PC-3 (cell line): ENCODE data around the gene ARAF.

Source experiments
- EZH2 ChIP-seq: fragments of 300-600 bp; sonication (generic); IDR thresholded peaks from one replicate; pipeline ENCODE4 v1.6.1; 2017; ENCODE audit warnings: antibody characterized with exemption, mild to moderate bottlenecking, low read length; ENCODE audit not compliant: unreplicated experiment
- TF ChIP-seq, protein P1 (sequence below): fragments of 300-600 bp; sonication (generic); conservative IDR thresholded peaks from 2 replicates; pipeline ENCODE4 v1.5.1; 2017; ENCODE audit warnings: antibody characterized with exemption, low read depth, mild to moderate bottlenecking, low read length

GRCh38 chrX:47593522-47593921 is 32.5 kb downstream of the ARAF start:
- TF ChIP-seq, protein P1, sequence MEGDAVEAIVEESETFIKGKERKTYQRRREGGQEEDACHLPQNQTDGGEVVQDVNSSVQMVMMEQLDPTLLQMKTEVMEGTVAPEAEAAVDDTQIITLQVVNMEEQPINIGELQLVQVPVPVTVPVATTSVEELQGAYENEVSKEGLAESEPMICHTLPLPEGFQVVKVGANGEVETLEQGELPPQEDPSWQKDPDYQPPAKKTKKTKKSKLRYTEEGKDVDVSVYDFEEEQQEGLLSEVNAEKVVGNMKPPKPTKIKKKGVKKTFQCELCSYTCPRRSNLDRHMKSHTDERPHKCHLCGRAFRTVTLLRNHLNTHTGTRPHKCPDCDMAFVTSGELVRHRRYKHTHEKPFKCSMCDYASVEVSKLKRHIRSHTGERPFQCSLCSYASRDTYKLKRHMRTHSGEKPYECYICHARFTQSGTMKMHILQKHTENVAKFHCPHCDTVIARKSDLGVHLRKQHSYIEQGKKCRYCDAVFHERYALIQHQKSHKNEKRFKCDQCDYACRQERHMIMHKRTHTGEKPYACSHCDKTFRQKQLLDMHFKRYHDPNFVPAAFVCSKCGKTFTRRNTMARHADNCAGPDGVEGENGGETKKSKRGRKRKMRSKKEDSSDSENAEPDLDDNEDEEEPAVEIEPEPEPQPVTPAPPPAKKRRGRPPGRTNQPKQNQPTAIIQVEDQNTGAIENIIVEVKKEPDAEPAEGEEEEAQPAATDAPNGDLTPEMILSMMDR = no peak
- TF ChIP-seq EZH2 = no peak
